RWPE1 (cell line): ENCODE results near the gene DNAJC22.
"Not testable (repeated sequence)": the region's sequence is repeated elsewhere in the genome, so short reads cannot be mapped to it uniquely, and the experiment has no call there.

Experiments
- CTCF ChIA-PET: fragments of 350-600 bp; sonication (Branson Sonifier 250); formaldehyde crosslinking; extraction: SDS; loops from one replicate; lab custom pipeline; 2021; lab: Yijun Ruan, JAX
- POLR2A ChIA-PET: fragments of 400-600 bp; formaldehyde crosslinking; extraction: SDS; loops from one replicate; lab custom pipeline; 2020; ENCODE audit warnings: antibody characterized with exemption; ENCODE audit not compliant: low non-redundant PET; lab: Yijun Ruan, JAX
- DNase-seq: peaks from one replicate; pipeline ENCODE4 v3.0.0; 2012; ENCODE audit warnings: low spot score
- H3K27ac ChIP-seq: fragments of 450-650 bp; 2 replicates; pipeline ENCODE4 v1.5.1; 2017
- TF ChIP-seq, protein P1 (sequence below): fragments of 450-650 bp; conservative IDR thresholded peaks from 2 replicates; pipeline ENCODE4 v1.5.1; 2017; ENCODE audit warnings: low read depth, mild to moderate bottlenecking

Gene DNAJC22

DNA sequence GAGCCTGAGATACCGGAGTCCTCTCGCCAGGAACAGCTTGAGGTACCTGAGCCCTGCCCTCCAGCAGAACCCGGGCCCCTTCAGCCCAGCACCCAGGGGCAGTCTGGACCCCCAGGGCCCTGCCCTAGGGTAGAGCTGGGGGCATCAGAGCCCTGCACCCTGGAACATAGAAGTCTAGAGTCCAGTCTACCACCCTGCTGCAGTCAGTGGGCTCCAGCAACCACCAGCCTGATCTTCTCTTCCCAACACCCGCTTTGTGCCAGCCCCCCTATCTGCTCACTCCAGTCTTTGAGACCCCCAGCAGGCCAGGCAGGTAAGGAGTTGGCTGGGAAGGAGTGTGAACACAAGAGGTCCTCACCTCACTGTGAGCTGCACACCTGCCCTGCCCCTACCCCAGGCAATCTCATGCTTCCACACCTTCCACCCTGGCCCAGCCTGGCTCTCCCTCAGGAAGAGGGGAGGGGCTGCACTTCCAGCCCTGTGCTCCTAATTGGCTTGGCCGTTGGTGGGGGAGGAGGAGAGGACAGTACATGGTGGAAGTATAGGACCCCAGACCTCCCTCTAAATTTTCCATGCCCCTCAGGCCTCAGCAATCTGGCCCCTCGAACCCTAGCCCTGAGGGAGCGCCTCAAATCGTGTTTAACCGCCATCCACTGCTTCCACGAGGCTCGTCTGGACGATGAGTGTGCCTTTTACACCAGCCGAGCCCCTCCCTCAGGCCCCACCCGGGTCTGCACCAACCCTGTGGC is 15.9 kb upstream of the DNAJC22 start:
- ChIA-PET POLR2A (no interaction called here), CTCF (interaction anchor here (0.5 to 2.6 kb wide), 11 partner anchors 8 to 259 kb away, joined by 3 to 30 read pairs (median 7); partner anchors contain the start of genes DNAJC22, PRPH and TROAP)
- no peak for DNase-seq
- TF ChIP-seq, protein P1, sequence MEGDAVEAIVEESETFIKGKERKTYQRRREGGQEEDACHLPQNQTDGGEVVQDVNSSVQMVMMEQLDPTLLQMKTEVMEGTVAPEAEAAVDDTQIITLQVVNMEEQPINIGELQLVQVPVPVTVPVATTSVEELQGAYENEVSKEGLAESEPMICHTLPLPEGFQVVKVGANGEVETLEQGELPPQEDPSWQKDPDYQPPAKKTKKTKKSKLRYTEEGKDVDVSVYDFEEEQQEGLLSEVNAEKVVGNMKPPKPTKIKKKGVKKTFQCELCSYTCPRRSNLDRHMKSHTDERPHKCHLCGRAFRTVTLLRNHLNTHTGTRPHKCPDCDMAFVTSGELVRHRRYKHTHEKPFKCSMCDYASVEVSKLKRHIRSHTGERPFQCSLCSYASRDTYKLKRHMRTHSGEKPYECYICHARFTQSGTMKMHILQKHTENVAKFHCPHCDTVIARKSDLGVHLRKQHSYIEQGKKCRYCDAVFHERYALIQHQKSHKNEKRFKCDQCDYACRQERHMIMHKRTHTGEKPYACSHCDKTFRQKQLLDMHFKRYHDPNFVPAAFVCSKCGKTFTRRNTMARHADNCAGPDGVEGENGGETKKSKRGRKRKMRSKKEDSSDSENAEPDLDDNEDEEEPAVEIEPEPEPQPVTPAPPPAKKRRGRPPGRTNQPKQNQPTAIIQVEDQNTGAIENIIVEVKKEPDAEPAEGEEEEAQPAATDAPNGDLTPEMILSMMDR, result no peak
- peak overlapping the region; percentile 54 for H3K27ac ChIP-seq

DNA sequence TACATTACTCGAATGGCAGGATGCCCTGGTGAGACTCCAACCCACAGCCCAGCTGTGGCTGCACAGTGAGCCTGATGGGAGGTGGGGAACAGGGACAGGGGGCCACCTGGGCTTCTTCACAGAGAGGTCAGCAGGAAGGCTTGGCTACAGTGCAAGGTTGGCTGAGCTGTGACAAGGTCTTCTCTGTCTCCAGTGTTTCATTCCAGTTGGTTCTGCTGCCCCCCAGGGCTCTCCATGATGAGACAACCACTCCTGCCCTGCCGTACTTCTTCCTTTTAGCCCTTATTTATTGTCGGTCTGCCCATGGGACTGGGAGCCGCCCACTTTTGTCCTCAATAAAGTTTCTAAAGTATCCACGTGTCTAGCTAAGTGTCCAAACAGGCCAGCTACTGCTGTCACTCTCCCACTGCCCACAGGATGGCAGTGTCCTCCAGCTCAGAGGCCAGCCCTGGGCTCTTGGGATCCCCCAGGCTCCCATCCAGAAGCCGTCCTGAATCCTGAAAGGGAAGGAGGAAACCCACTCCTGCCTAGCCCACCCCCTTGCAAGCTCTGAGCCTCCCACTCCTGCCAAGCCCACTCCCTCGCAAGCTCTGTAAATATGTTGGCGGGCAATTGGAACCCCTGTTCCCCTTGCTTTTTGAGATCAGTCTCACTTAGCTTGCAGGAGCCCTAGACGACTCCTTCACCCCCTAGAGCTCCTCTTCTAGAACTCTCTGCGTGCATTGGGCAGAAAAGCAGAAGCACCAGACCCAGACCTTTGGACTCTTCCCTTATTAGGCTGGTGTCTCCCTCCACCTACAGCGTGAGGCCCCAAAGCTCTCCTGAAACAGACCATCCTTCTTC is 15.1 kb upstream of the DNAJC22 start:
- CTCF ChIA-PET, result interaction anchor here (0.5 to 2.6 kb wide), 19 partner anchors 9 to 372 kb away, joined by 3 to 30 read pairs (median 4); partner anchors contain the start of genes DNAJC22, PRPH and TROAP
- TF ChIP-seq, protein P1, result peak; percentile 85

DNA sequence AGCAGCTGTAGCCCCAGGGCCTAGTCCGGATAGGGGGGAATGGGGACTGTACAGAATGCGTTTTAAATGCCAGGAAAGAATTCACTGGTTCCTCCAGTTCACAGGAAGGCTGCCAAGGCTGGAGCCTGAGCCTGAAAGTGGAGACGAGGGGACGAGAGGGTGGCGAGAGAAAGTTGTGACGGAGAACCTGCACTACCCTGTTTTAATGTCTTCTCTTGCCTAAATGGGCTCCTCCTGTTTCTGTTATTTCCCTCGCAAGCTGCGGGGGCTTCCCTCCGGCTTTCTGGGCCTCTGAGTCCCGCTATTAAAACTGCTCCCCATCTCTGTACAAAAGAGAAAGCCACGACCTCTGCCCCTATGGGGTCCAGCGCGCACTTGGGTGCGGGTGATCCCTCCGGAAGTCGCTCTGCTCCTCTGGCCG is 14.2 kb upstream of the DNAJC22 start:
- peak overlapping the region; percentile 54 for H3K27ac ChIP-seq
- no peak for DNase-seq
- ChIA-PET CTCF (interaction anchor here (0.6 to 2.6 kb wide), 14 partner anchors 9 to 371 kb away, joined by 3 to 30 read pairs (median 4); partner anchors contain the start of genes DNAJC22 and TROAP), POLR2A (no interaction called here)
- TF ChIP-seq, protein P1, result no peak

More for the DNA sequence above, 15.1 kb upstream of the DNAJC22 start:
- peak; percentile 72 for DNase-seq
- POLR2A ChIA-PET, result interaction anchor here (0.7 kb wide), 1 partner anchor 36 kb away, joined by 3 read pairs; the partner anchor contains the start of gene SPATS2
- peak overlapping the region; percentile 54 for H3K27ac ChIP-seq

DNA sequence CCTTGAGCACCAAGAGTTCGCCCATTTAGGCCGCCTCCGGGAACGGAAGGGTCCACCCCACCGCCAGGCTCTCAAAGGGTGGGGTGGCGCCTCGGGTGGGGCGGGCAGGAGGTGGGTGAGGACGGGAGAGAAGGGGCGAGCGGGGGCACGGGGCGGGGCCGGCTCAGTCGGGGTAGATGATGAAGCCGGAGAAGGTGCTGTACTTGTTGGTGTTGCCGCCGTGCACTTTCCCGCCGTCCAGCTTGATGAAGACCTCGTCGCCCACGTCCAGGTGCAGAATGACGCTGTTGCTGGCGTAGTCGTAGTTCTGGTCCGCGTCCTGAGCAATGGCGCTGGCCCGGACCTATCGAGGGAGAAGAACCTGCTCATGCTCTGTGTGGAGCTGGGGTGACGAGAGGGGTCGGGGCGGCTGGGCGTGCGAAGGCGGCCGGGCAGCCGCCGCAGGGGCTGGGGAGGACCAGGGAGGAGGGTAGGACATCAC is 13.8 kb upstream of the DNAJC22 start:
- DNase-seq, result no peak
- H3K27ac ChIP-seq, result no peak overlapping the region
- TF ChIP-seq, protein P1, result no peak
- ChIA-PET POLR2A (no interaction called here), CTCF (interaction anchor here (0.6 to 2.6 kb wide), 2 partner anchors 9 to 15 kb away, joined by 4 to 30 read pairs; no protein-coding TSS in a partner anchor)

DNA sequence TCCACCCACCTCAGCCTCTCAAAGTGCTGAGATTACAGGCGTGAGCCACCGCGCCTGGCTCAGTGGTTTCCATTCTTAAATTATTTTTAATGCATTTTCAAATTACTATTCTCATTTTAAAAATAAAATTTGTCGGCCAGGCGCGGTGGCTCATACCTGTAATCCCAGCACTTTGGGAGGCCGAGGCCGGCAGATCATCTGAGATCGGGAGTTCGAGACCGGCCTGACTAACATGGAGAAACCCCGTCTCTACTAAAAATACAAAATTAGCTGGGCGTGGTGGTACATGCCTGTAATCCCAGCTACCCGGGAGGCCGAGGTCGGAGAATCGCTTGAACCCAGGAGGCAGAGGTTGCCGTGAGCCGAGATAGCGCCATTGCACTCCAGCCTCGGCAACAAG is 12.9 kb upstream of the DNAJC22 start:
- CTCF ChIA-PET, result interaction anchor here (2.6 kb wide), 1 partner anchor 8 kb away, joined by 30 read pairs; no protein-coding TSS in a partner anchor
- POLR2A ChIA-PET, result interaction anchor here (0.7 kb wide), 1 partner anchor 174 kb away, joined by 3 read pairs; no protein-coding TSS in a partner anchor

DNA sequence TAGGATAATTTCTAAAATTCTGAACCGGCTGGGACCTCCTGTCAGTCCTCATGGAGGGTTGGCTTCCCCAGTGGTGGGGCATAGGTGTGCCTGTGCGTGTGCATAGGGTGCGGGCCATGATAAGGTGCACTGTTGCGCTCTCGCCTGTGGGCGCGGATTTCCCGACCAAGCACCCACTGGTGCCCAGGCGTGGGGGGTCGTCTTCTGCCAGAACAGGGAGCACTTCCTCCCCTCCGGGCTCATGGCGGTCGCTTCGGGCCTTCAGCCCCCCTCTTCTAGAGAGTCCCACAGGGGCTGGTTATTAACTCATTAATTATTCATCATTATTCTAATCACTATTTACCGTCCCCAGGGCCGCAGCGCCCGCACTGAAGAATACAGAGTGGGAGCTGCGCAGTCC is 12.5 kb upstream of the DNAJC22 start:
- TF ChIP-seq, protein P1, result no peak
- no peak for DNase-seq
- CTCF ChIA-PET, result interaction anchor here (0.6 kb wide), 1 partner anchor 481 kb away, joined by 3 read pairs; no protein-coding TSS in a partner anchor
- POLR2A ChIA-PET, result no interaction called here
- H3K27ac ChIP-seq, result no peak overlapping the region

More for the DNA sequence above, 12.9 kb upstream of the DNAJC22 start:
- DNase-seq, H3K27ac ChIP-seq: not testable (repeated sequence)
